ENCODE measurements around the gene TFR2. TPM values are rescaled to one million over a fixed set of nuclear protein-coding genes. Genes with fewer than 3 reads are reported as not detected.

Gene TFR2
- total and polyA plus RNA-seq, 9 of the 15 experiments (the other 6 are each of a cell fraction or from before 2014, with no cell fraction given) = 3.8 to 123 (median 51.1) TPM

- TF ChIP-seq UBTF (IDR thresholded peaks at IDR 0.05; ENCODE audit: borderline replicate concordance in 1 of 2, low read depth in 2 of 2, low read length in 2 of 2) = peak in 1 of 2 experiments; percentile 11; a peak in 1 of 4 replicates
- peak; percentile 76 for TF ChIP-seq GABPA (tag; conservative IDR thresholded peaks at IDR 0.05; ENCODE audit: low read depth)
- peak; percentile 43; the same call in 1 of the 2 replicates for TF ChIP-seq ZBTB7A (IDR thresholded peaks at IDR 0.05; ENCODE audit: borderline replicate concordance, control insufficient read depth, low read depth, low read length)
- peak; percentile 98 for TF ChIP-seq ZFX (CRISPR knock-in tag; IDR thresholded peaks at IDR 0.05)
- TF ChIP-seq RAD21 (CRISPR knock-in tag; conservative IDR thresholded peaks at IDR 0.05 in 1 of 2, IDR thresholded peaks at IDR 0.05 in 1 of 2) = no peak
- TF ChIP-seq ZNF655 (CRISPR knock-in tag; IDR thresholded peaks at IDR 0.05) = no peak
- TF ChIP-seq LEF1 (IDR thresholded peaks at IDR 0.05) = peak; percentile 10; the same call in 1 of the 2 replicates
- 0 out of 2 replicates have a peak, but pooled peaks have one; percentile 36 for TF ChIP-seq THAP7 (CRISPR knock-in tag; IDR thresholded peaks at IDR 0.05)
- 0 out of 2 replicates have a peak, but pooled peaks have one; percentile 91 for TF ChIP-seq RBM14 (IDR thresholded peaks at IDR 0.05; ENCODE audit: borderline replicate concordance, insufficient read depth, low read depth, low read length)
- TF ChIP-seq ZNF696 (CRISPR knock-in tag; conservative IDR thresholded peaks at IDR 0.05) = no peak
- peak; percentile 6; the same call in 1 of the 2 replicates for TF ChIP-seq KDM2B (CRISPR knock-in tag; IDR thresholded peaks at IDR 0.05)
- peak; percentile 98 for TF ChIP-seq SP1 (CRISPR knock-in tag; IDR thresholded peaks at IDR 0.05)
- no peak; the same call in 1 of the 2 replicates for TF ChIP-seq CREB3L1 (IDR thresholded peaks at IDR 0.05; ENCODE audit: borderline replicate concordance, low read depth)
- TF ChIP-seq ZNF354B (CRISPR knock-in tag; IDR thresholded peaks at IDR 0.05) = no peak
- peak; percentile 67; the same call in 1 of the 2 replicates for TF ChIP-seq ZBED1 (IDR thresholded peaks at IDR 0.05)
- no peak for TF ChIP-seq ZBTB26 (CRISPR knock-in tag; IDR thresholded peaks at IDR 0.05)
- no peak for TF ChIP-seq SRSF9 (IDR thresholded peaks at IDR 0.05; ENCODE audit: borderline replicate concordance, low read depth, low read length)
- TF ChIP-seq GABPB2 (CRISPR knock-in tag; conservative IDR thresholded peaks at IDR 0.05) = 0 out of 2 replicates have a peak, but pooled peaks have one; percentile 31
- TF ChIP-seq ZKSCAN1 (IDR thresholded peaks at IDR 0.05; ENCODE audit: low read depth, low read length) = peak; percentile 45; the same call in 1 of the 2 replicates
These were observed 55.7 kb downstream of the TFR2 start, which contains the start of gene LRCH4 (continued) for GRCh38 chr7:100585511-100586265.

All from K562 (cell line).